ENCODE data around the gene FBP1. TPM values are rescaled to one million over a fixed set of nuclear protein-coding genes. Genes with fewer than 3 reads are reported as not detected.

Gene FBP1
- polyA plus RNA-seq, 3 donors, result 82.2 to 95.5 (median 84.4) TPM

DNA sequence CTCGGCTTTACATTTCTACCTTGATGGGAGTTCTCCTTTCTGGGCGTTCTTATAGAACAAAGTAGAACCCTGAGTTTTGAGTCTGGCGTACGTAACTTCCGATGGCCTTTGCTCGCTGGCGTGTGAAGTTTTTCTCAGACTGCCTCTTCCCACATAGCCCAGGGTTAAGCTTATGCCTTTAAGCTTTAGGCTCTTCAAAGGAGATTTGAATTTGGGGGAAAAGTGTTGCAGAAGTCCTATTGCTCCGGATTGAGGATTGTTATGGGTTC lies 32.0 kb downstream of the FBP1 start:
- WGBS (ENCODE audit: insufficient coverage), result 100% methylated on average over 2 of the region's 8 CpGs
- no peak overlapping the region for H3K9ac ChIP-seq (ENCODE audit: insufficient read depth, low read length, poor library complexity, severe bottlenecking)

GRCh38 chr9:94606646-94607422 lies 32.5 kb downstream of the FBP1 start:
- peaks cover 0 to 2% (median 0%) of the 10 kb centered on the region in 7 donors for H3K9me3 Mint-ChIP-seq
- H3K79me2 ChIP-seq (ENCODE audit: insufficient read depth, low read length), result no peaks in the 10 kb centered on the region
- H3K27ac ChIP-seq (ENCODE audit: low read depth in 1 of 2, low read length in 2 of 2), result no peak overlapping the region
- peaks cover 6% of the 10 kb centered on the region for H4K20me1 ChIP-seq (ENCODE audit: insufficient read depth, low read length)
- H3K36me3 ChIP-seq (replicated peaks in 1 of 2; ENCODE audit: control insufficient read depth in 1 of 2, insufficient read depth in 2 of 2, low read length in 2 of 2), result peaks cover 53 to 95% of the 10 kb centered on the region in 2 donors
- H3K4me1 ChIP-seq (ENCODE audit: control insufficient read depth in 1 of 2, insufficient read depth in 2 of 2, low read length in 2 of 2), result no peaks in the 10 kb centered on the region
- no peak overlapping the region for H3K4me3 ChIP-seq (replicated peaks in 1 of 3; ENCODE audit: low read depth in 2 of 3, low read length in 3 of 3)
- no peak overlapping the region for H3K4me3 Mint-ChIP-seq
- H3K27me3 ChIP-seq (ENCODE audit: control insufficient read depth in 2 of 2, insufficient read depth in 2 of 2, low read length in 2 of 2), result no peaks in the 10 kb centered on the region
- intact Hi-C loops (cut with micrococcal nuclease), result no loop called here
- H3K27ac Mint-ChIP-seq, result peak overlapping the region in 2 of 7 donors; percentile 4 to 46
- H3K27me3 Mint-ChIP-seq (ENCODE audit: low read depth in 3 of 3), result peaks cover 0 to 5% (median 1%) of the 10 kb centered on the region in 3 donors
- no peaks in the 10 kb centered on the region for H3K9me3 ChIP-seq (replicated peaks in 1 of 2; ENCODE audit: control insufficient read depth in 1 of 2, insufficient read depth in 1 of 2, low read length in 2 of 2)
- H3K9ac ChIP-seq (ENCODE audit: insufficient read depth, low read length, poor library complexity, severe bottlenecking), result no peak overlapping the region
- TF ChIP-seq, protein P1, sequence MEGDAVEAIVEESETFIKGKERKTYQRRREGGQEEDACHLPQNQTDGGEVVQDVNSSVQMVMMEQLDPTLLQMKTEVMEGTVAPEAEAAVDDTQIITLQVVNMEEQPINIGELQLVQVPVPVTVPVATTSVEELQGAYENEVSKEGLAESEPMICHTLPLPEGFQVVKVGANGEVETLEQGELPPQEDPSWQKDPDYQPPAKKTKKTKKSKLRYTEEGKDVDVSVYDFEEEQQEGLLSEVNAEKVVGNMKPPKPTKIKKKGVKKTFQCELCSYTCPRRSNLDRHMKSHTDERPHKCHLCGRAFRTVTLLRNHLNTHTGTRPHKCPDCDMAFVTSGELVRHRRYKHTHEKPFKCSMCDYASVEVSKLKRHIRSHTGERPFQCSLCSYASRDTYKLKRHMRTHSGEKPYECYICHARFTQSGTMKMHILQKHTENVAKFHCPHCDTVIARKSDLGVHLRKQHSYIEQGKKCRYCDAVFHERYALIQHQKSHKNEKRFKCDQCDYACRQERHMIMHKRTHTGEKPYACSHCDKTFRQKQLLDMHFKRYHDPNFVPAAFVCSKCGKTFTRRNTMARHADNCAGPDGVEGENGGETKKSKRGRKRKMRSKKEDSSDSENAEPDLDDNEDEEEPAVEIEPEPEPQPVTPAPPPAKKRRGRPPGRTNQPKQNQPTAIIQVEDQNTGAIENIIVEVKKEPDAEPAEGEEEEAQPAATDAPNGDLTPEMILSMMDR (IDR thresholded peaks at IDR 0.05), result no peak
- WGBS (ENCODE audit: insufficient coverage), result 98% methylated on average over 17 of the region's 24 CpGs
- H3K36me3 Mint-ChIP-seq, result peaks cover 84 to 97% of the 10 kb centered on the region in 2 donors
- H2AFZ ChIP-seq (ENCODE audit: insufficient read depth, low read depth, low read length, poor library complexity, severe bottlenecking), result no peak overlapping the region
- peaks cover 12% of the 10 kb centered on the region for H3K4me1 Mint-ChIP-seq
- no peak for DNase-seq
- H3K4me2 ChIP-seq (replicated peaks; ENCODE audit: extremely low read depth, low read length, poor library complexity, severe bottlenecking), result no peak overlapping the region

More for the DNA sequence above, 32.0 kb downstream of the FBP1 start:
- Mint-ChIP-seq H3K27me3 (ENCODE audit: low read depth in 3 of 3) (peaks cover 0 to 5% (median 1%) of the 10 kb centered on the region in 3 donors), H3K4me1 (peaks cover 12% of the 10 kb centered on the region), H3K4me3 (no peak overlapping the region), H3K9me3 (peaks cover 0 to 2% (median 0%) of the 10 kb centered on the region in 7 donors), H3K27ac (peak overlapping the region in 1 of 7 donors; percentile 44), H3K36me3 (peaks cover 87 to 97% of the 10 kb centered on the region in 2 donors)
- Histone ChIP-seq H3K9me3 (replicated peaks in 1 of 2; ENCODE audit: control insufficient read depth in 1 of 2, insufficient read depth in 1 of 2, low read length in 2 of 2) (no peaks in the 10 kb centered on the region), H3K27me3 (ENCODE audit: control insufficient read depth in 2 of 2, insufficient read depth in 2 of 2, low read length in 2 of 2) (no peaks in the 10 kb centered on the region), H3K27ac (ENCODE audit: low read depth in 1 of 2, low read length in 2 of 2) (no peak overlapping the region), H3K79me2 (ENCODE audit: insufficient read depth, low read length) (no peaks in the 10 kb centered on the region), H3K36me3 (replicated peaks in 1 of 2; ENCODE audit: control insufficient read depth in 1 of 2, insufficient read depth in 2 of 2, low read length in 2 of 2) (peaks cover 53 to 97% of the 10 kb centered on the region in 2 donors), H2AFZ (ENCODE audit: insufficient read depth, low read depth, low read length, poor library complexity, severe bottlenecking) (no peak overlapping the region), H3K4me3 (replicated peaks in 1 of 3; ENCODE audit: low read depth in 2 of 3, low read length in 3 of 3) (no peak overlapping the region), H4K20me1 (ENCODE audit: insufficient read depth, low read length) (peaks cover 6% of the 10 kb centered on the region), H3K4me2 (replicated peaks; ENCODE audit: extremely low read depth, low read length, poor library complexity, severe bottlenecking) (no peak overlapping the region), H3K4me1 (ENCODE audit: control insufficient read depth in 1 of 2, insufficient read depth in 2 of 2, low read length in 2 of 2) (no peaks in the 10 kb centered on the region)
- TF ChIP-seq, protein P1 (IDR thresholded peaks at IDR 0.05), result no peak
- intact Hi-C loops (cut with micrococcal nuclease), result no loop called here
- no peak for DNase-seq
